RPMI7951 (cell line): Measurements from ENCODE around the gene TMLHE. TPM values are rescaled to one million over a fixed set of nuclear protein-coding genes. Genes with fewer than 3 reads are reported as not detected.
"Not testable (repeated sequence)": the region's sequence is repeated elsewhere in the genome, so short reads cannot be mapped to it uniquely, and the experiment has no call there.

Experiments used
- DNase-seq: peaks from one replicate; pipeline ENCODE4 v3.0.0-alpha.2; 2012; ENCODE audit warnings: low read depth
- total RNA-seq: library from RNA; depleted of rRNA; stranded (reverse); fragments of >200 nt; shearing (Covaris generic); gene quantifications from 2 replicates; pipeline ENCODE4 v1.2.3, GENCODE V29; 2014; rRNA removed

Gene TMLHE
- total RNA-seq, 1 experiment from 2014 or later, result 17.2 TPM

DNA sequence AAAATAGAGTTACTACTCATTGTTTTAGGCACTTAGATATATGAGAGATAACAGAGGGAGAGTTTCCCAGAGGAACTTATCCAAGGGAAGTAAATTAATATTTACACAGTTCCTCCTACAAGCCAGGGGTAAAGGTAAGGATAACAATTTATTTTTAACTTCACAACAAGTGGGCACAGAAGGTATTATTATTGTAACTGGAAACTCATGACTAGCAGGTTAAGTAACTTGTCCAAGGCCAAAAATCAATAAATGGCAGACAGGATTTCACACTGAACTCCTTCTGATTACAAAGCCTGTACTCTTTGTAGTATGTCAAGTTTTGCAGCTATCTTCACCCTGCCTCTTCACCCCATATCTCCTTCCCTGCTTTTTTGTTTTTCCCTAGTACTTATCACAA, 107.5 kb downstream of the TMLHE start:
- DNase-seq, result no peak

DNA sequence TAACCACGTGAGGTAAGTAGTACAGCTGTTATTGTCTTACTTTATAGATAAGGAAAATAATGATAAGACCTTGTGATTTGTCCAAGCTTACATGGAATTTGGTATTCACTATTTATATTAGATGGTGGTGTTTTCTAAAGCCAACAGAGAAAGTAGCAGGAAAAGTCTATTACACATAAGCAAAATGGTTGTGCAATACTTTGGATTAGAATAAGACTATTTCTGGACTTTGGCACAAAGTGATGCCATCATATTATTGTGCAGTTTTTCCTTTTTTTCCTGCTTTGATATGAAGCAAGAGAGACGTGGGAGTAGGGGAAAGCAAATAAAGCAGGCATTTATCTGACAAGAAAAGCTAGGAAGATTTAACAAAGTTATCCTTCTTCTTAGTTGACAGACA, 117.6 kb downstream of the TMLHE start:
- not testable (repeated sequence) for DNase-seq

GRCh38 chrX:155491421-155491820, 121.3 kb downstream of the TMLHE start:
- not testable (repeated sequence) for DNase-seq

DNA sequence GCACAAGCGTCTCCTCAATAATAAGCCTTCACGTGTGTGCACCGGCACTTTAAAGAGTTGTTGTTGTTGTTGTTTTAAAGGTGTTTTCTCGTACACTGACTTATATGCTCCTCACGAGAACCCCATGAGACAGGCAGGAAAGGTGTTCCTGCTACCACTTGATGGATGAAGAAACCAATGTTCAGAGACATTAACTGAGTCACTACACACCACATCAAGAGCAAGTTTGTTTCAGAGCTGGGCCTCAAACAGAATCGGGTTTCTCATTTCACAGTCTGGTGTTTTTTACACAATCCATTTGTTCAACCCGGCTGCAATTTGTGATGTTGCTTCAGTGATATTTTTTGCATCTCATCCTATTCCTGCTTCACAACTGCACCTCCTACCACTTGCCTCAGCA, 135.6 kb downstream of the TMLHE start:
- not testable (repeated sequence) for DNase-seq

DNA sequence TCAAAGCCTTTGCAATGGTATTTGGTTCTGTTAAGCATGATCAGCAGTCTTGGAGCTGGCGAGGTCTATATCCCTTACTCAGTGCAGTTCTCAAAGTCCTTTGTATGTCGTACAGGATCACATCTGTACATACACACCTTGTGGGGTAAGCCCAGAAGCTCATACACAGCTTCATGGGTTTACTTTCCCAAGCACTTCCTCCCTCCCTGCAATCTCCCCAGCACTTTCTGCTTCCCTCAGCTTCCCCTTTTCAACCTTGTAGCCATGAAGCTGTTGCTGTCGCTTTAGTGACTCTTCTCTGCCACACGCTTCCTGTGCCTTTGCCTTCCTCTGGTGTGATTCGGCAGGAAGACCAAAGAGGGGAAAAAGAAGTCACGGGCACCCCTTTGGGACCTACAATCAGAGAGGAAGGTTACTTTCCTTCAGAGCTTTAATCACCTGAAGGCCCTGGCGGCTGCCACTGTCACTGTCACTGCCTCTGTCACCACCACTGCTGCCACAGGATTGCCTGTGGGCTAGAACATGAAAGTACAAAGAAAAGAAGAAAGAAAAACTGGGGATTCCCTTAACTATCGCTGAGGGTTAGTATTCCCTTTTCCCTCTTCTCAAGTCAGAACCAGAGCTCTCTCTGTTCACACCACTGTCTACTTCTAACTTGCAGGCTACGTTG, 146.3 kb downstream of the TMLHE start:
- DNase-seq, result not testable (repeated sequence)

DNA sequence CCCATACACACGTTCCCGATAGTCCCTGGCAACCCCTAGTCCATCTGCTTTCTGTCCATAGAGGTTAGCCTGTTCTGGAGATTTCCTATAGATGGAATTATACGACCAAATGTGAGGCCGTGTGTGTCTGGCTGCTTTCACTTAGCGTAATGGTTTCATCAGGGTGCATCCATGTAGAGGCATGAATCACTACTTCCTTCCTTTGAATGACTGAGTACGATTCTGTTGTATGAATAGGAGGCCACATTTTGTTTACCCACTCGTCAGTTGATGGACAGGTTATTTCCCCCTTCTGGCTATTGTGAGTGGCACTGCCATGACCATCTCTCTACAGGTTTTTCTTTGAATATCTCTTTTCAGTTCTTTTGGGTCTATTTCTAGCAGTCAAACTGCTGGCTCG, 152.3 kb downstream of the TMLHE start:
- not testable (repeated sequence) for DNase-seq

DNA sequence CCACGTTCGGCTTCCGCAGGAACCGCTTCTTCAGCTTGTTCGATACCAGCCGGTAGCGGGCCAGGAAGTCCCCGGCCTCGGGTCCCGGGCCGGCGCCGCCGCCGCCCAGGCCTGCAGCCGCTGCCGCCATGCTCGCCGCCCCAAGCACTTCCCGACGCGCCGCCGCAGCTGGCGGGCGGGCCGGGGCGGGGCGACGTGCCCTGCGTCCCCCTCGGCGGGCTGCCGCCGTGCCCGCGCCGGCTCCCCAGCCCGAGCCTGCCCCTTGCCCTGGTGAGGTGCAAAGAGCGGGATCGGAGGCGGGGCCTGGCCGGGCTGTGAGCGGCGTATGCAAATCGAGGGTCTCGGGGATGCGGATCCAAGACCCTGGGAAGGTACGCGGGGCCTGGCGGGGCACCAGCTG, 154.3 kb downstream of the TMLHE start, which contains the start of gene F8A3:
Gene F8A3 (minus strand): TSS at position 150 of the 400 bp plus-strand sequence. CDS start 20 bp downstream, at position 130.
- not testable (repeated sequence) for DNase-seq

- DNase-seq, result not testable (repeated sequence)
Observed at GRCh38 chrX:155457761-155458447, 154.8 kb downstream of the TMLHE start.

DNA sequence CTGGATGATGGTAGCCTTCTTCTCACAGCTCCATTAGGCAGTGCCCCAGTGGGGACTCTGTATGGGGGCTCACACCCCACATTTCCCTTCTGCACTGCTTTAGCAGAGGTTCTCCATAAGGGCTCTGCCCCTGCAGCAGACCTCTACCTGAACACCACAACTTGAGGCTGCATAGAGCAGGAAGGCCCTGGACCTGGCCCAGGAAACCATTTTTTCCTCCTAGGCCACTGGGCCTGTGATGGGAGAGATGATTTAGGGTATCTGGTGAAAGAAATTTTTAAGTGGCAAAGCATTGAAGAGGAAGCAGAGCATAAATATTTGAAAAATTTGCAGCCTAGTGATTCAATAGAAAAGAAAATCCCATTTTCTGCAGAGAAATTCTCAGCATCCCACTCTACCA, 171.7 kb downstream of the TMLHE start:
- DNase-seq, result no peak

Other genes starting within 250 kb of the TMLHE start
- not detected in 2 replicates for gene F8A2, start 230.9 kb downstream of the TMLHE start, total RNA-seq
- 1.1 and 1.5 TPM in 2 replicates for gene F8A3, start 154.3 kb downstream of the TMLHE start, total RNA-seq
- gene SPRY3, start 366 bp downstream of the TMLHE start, total RNA-seq, result 0.68 and 0.72 TPM in 2 replicates